H1 (cell line): Measurements from ENCODE around the gene PKD1L1.

Experiments
- CHD2 ChIP-seq: IDR thresholded peaks from 2 replicates; pipeline ENCODE4 v1.6.1; 2012; ENCODE audit warnings: low read length, improper control_type of control experiment
- FOSL1 ChIP-seq: IDR thresholded peaks from 2 replicates; pipeline ENCODE4 v1.6.1; 2011; ENCODE audit warnings: mild to moderate bottlenecking, low read depth, low read length, moderate library complexity; ENCODE audit not compliant: insufficient read depth
- JUN ChIP-seq: IDR thresholded peaks from 2 replicates; pipeline ENCODE4 v1.6.1; 2011; ENCODE audit warnings: low read depth, mild to moderate bottlenecking, improper control_type of control experiment, low read length
- POLR2A ChIP-seq, 2 experiments: IDR thresholded peaks; 1 replicate in 1 of 2; 2 replicates in 1 of 2; pipeline ENCODE4 v1.6.1; 2011; ENCODE audit warnings: low read depth in 2 of 2, low read length in 2 of 2, mild to moderate bottlenecking in 2 of 2; ENCODE audit errors: control extremely low read depth in 1 of 2
- POLR2AphosphoS5 ChIP-seq: IDR thresholded peaks from 2 replicates; pipeline ENCODE4 v1.6.1; 2011; ENCODE audit warnings: low read depth, low read length
- RAD21 ChIP-seq, 2 experiments: IDR thresholded peaks in 1 of 2; conservative IDR thresholded peaks in 1 of 2; 2 replicates each; pipeline ENCODE4 v1.6.1; 2011; ENCODE audit warnings: low read depth in 2 of 2, low read length in 2 of 2, improper control_type of control experiment in 1 of 2, inconsistent platforms in 1 of 2, mild to moderate bottlenecking in 1 of 2, moderate library complexity in 1 of 2
- RNF2 ChIP-seq: fragments of 200-900, 300-1000 bp; sonication (generic); IDR thresholded peaks from 2 replicates; pipeline ENCODE4 v1.7.1; 2016; ENCODE audit warnings: borderline replicate concordance, low read depth, mild to moderate bottlenecking, antibody characterized with exemption, low read length; ENCODE audit not compliant: poor library complexity, severe bottlenecking; ENCODE audit errors: missing control alignments
- RXRA ChIP-seq: IDR thresholded peaks from 2 replicates; pipeline ENCODE4 v1.6.1; 2011; ENCODE audit warnings: low read depth, mild to moderate bottlenecking, low read length, moderate library complexity; ENCODE audit not compliant: insufficient read depth
- SIN3A ChIP-seq, 2 experiments: IDR thresholded peaks in 1 of 2; conservative IDR thresholded peaks in 1 of 2; 2 replicates each; pipeline ENCODE4 v1.6.1; 2011 to 2012; ENCODE audit warnings: low read length in 2 of 2, improper control_type of control experiment in 1 of 2, low read depth in 1 of 2, mild to moderate bottlenecking in 1 of 2
- TAF1 ChIP-seq: IDR thresholded peaks from 2 replicates; pipeline ENCODE4 v1.6.1; 2011; ENCODE audit warnings: mild to moderate bottlenecking, low read depth, low read length
- ZNF274 ChIP-seq: IDR thresholded peaks from 2 replicates; pipeline ENCODE4 v1.7.0; 2012; ENCODE audit warnings: low read length, borderline replicate concordance; ENCODE audit errors: extremely low read depth
- TF ChIP-seq, protein P1 (sequence below): IDR thresholded peaks from 2 replicates; pipeline ENCODE4 v1.6.1; 2012; ENCODE audit warnings: inconsistent platforms
- TF ChIP-seq, protein P2 (sequence below), 3 experiments: IDR thresholded peaks; 1 replicate in 2 of 3; 2 replicates in 1 of 3; pipeline versions ENCODE4 v1.5.1 to v1.6.1; 2011; ENCODE audit warnings: low read length in 3 of 3, mild to moderate bottlenecking in 3 of 3, inconsistent platforms in 2 of 3, low read depth in 1 of 3, moderate library complexity in 1 of 3; ENCODE audit not compliant: insufficient read depth in 1 of 3; ENCODE audit errors: control extremely low read depth in 1 of 3

GRCh38 chr7:47801423-47801822 is 146.8 kb downstream of the PKD1L1 start:
- no peak for TF ChIP-seq CHD2
- TF ChIP-seq, protein P1, sequence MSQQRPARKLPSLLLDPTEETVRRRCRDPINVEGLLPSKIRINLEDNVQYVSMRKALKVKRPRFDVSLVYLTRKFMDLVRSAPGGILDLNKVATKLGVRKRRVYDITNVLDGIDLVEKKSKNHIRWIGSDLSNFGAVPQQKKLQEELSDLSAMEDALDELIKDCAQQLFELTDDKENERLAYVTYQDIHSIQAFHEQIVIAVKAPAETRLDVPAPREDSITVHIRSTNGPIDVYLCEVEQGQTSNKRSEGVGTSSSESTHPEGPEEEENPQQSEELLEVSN = no peak
- TF ChIP-seq TAF1 = no peak
- TF ChIP-seq, protein P2, sequence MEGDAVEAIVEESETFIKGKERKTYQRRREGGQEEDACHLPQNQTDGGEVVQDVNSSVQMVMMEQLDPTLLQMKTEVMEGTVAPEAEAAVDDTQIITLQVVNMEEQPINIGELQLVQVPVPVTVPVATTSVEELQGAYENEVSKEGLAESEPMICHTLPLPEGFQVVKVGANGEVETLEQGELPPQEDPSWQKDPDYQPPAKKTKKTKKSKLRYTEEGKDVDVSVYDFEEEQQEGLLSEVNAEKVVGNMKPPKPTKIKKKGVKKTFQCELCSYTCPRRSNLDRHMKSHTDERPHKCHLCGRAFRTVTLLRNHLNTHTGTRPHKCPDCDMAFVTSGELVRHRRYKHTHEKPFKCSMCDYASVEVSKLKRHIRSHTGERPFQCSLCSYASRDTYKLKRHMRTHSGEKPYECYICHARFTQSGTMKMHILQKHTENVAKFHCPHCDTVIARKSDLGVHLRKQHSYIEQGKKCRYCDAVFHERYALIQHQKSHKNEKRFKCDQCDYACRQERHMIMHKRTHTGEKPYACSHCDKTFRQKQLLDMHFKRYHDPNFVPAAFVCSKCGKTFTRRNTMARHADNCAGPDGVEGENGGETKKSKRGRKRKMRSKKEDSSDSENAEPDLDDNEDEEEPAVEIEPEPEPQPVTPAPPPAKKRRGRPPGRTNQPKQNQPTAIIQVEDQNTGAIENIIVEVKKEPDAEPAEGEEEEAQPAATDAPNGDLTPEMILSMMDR (IDR thresholded peaks at IDR 0.05; ENCODE audit: control extremely low read depth in 1 of 3, insufficient read depth in 1 of 3, low read depth in 1 of 3, low read length in 3 of 3) = no peak
- TF ChIP-seq SIN3A (conservative IDR thresholded peaks at IDR 0.05 in 1 of 2, IDR thresholded peaks at IDR 0.05 in 1 of 2; ENCODE audit: low read depth in 1 of 2, low read length in 2 of 2) = no peak
- TF ChIP-seq FOSL1 = no peak
- no peak for TF ChIP-seq POLR2A (IDR thresholded peaks at IDR 0.05; ENCODE audit: control extremely low read depth in 1 of 2, low read depth in 2 of 2, low read length in 2 of 2)
- TF ChIP-seq RNF2 = no peak
- no peak for TF ChIP-seq ZNF274
- no peak for TF ChIP-seq POLR2AphosphoS5
- TF ChIP-seq RXRA = no peak
- no peak for TF ChIP-seq JUN
- TF ChIP-seq RAD21 (IDR thresholded peaks at IDR 0.05 in 1 of 2, conservative IDR thresholded peaks at IDR 0.05 in 1 of 2; ENCODE audit: low read depth in 2 of 2, low read length in 2 of 2) = no peak
